HepG2 (cell line): ENCODE results near the gene TH. TPM values are rescaled to one million over a fixed set of nuclear protein-coding genes. Genes with fewer than 3 reads are reported as not detected.

ENCODE experiments used
- ATAC-seq: fragments of 200-7000 bp; cut with Tn5 transposase; 3 replicates; pipeline ENCODE4 v1.9.1; 2020; ENCODE audit warnings: mild to moderate bottlenecking, moderate library complexity
- BruUV-seq: library from RNA; stranded (reverse); fragments of 400-500 nt; replicated peaks from 2 replicates; lab custom pipeline; 2021; lab: Mats Ljungman, UMichigan
- CTCF ChIA-PET: fragments of 300-600 bp; formaldehyde crosslinking; extraction: SDS; loops from one replicate; lab custom pipeline; 2021; ENCODE audit warnings: low total read pairs, inconsistent platforms, low intra/inter-chr PET ratio; lab: Yijun Ruan, JAX
- POLR2A ChIA-PET: fragments of 350-600 bp; sonication (Branson Sonifier 250); formaldehyde crosslinking; loops from one replicate; lab custom pipeline; 2020; ENCODE audit warnings: antibody characterized with exemption, inconsistent platforms; lab: Yijun Ruan, JAX
- DNase-seq: peaks from one replicate; pipeline ENCODE4 v3.0.0-alpha.2; 2015; ENCODE audit warnings: low spot score
- FAIRE-seq: peaks from 3 replicates; lab custom pipeline; 2011; peaks lifted over from hg19 to GRCh38; lab: Jason Lieb, UNC
- H2AFZ ChIP-seq: one replicate; pipeline ENCODE4 v1.6.1; 2011; ENCODE audit warnings: low read length, inconsistent platforms
- H3K27ac ChIP-seq: fragments of 300-600 bp; 3 replicates; pipeline ENCODE4 v1.8.0; 2011; ENCODE audit warnings: mixed run types, mild to moderate bottlenecking, mixed read lengths, low read length, inconsistent platforms; ENCODE audit not compliant: insufficient read depth; ENCODE audit errors: extremely low read length
- H3K27me3 ChIP-seq, 2 experiments: fragments of 200-600 bp in 1 of 2; 2 replicates in 1 of 2; 3 replicates in 1 of 2; pipeline versions ENCODE4 v1.6.0 to v1.8.0; 2011; ENCODE audit warnings: low read length in 2 of 2, mild to moderate bottlenecking in 2 of 2, moderate library complexity in 2 of 2, inconsistent platforms in 1 of 2; ENCODE audit not compliant: insufficient read depth in 2 of 2, control insufficient read depth in 1 of 2
- H3K36me3 ChIP-seq, 2 experiments: fragments of 200-600 bp in 1 of 2; replicated peaks in 1 of 2; 2 replicates in 1 of 2; 3 replicates in 1 of 2; pipeline versions ENCODE4 v1.5.1 to v1.8.0; 2011; ENCODE audit warnings: low read length in 2 of 2, inconsistent platforms in 1 of 2; ENCODE audit not compliant: insufficient read depth in 2 of 2, control insufficient read depth in 1 of 2
- H3K4me1 ChIP-seq: 2 replicates; pipeline ENCODE4 v1.5.1; 2012; ENCODE audit warnings: low read length, inconsistent platforms; ENCODE audit not compliant: insufficient read depth
- H3K4me2 ChIP-seq: 2 replicates; pipeline ENCODE4 v1.6.0; 2011; ENCODE audit warnings: low read depth, low read length, inconsistent platforms
- H3K4me3 ChIP-seq, 3 experiments: fragments of 200-600 bp in 1 of 3; sonication (generic), shearing (Covaris generic) in 1 of 3; replicated peaks in 1 of 3; 2 replicates each; pipeline ENCODE4 v1.5.1; 2011 to 2016; ENCODE audit warnings: low read length in 3 of 3, inconsistent platforms in 2 of 3, low read depth in 2 of 3, mild to moderate bottlenecking in 2 of 3, control low read depth in 1 of 3, mixed read lengths in 1 of 3; ENCODE audit not compliant: insufficient read depth in 1 of 3
- H3K79me2 ChIP-seq: one replicate; pipeline ENCODE4 v1.6.1; 2011; ENCODE audit warnings: low read length, inconsistent platforms; ENCODE audit not compliant: insufficient read depth
- H3K9ac ChIP-seq: 2 replicates; pipeline ENCODE4 v1.6.0; 2011; ENCODE audit warnings: mild to moderate bottlenecking, low read depth, low read length, inconsistent platforms; ENCODE audit not compliant: insufficient read depth
- H3K9me3 ChIP-seq: 2 replicates; pipeline ENCODE4 v1.5.1; 2012; ENCODE audit warnings: mild to moderate bottlenecking, low read length
- H4K20me1 ChIP-seq: 2 replicates; pipeline ENCODE4 v1.6.0; 2011; ENCODE audit warnings: inconsistent platforms, mild to moderate bottlenecking, low read length, moderate library complexity; ENCODE audit not compliant: insufficient read depth
- HNRNPL ChIP-seq: fragments of 200-400 bp; formaldehyde crosslinking; IDR thresholded peaks from 2 replicates; pipeline ENCODE4 v1.6.1; 2017; ENCODE audit warnings: mild to moderate bottlenecking, low read depth, low read length
- MIER2 ChIP-seq: IDR thresholded peaks from 2 replicates; pipeline ENCODE4 v1.6.1; 2016; ENCODE audit warnings: missing biosample characterization, missing genetic modification reagents
- MNT ChIP-seq: fragments of 450-650 bp; IDR thresholded peaks from 2 replicates; pipeline ENCODE4 v1.6.1; 2016
- REST ChIP-seq, 2 experiments: IDR thresholded peaks; 2 replicates each; pipeline ENCODE4 v1.6.1; 2011 to 2012; ENCODE audit warnings: low read length in 2 of 2, borderline replicate concordance in 1 of 2, low read depth in 1 of 2, mild to moderate bottlenecking in 1 of 2, moderate library complexity in 1 of 2
- SAP130 ChIP-seq: IDR thresholded peaks from 2 replicates; pipeline ENCODE4 v1.6.1; 2016; ENCODE audit warnings: low read depth
- USF2 ChIP-seq, 2 experiments: sonication (generic) in 1 of 2; formaldehyde crosslinking in 1 of 2; IDR thresholded peaks; 2 replicates each; pipeline versions ENCODE4 v1.5.1 to v1.6.1; 2011 to 2020; ENCODE audit warnings: borderline replicate concordance in 1 of 2, low read depth in 1 of 2, low read length in 1 of 2, mild to moderate bottlenecking in 1 of 2, missing genetic modification reagents in 1 of 2, moderate library complexity in 1 of 2
- ZNF234 ChIP-seq: sonication (generic); formaldehyde crosslinking; conservative IDR thresholded peaks from 2 replicates; pipeline ENCODE4 v1.5.1; 2020; ENCODE audit warnings: mild to moderate bottlenecking, missing genetic modification reagents
- ZNF776 ChIP-seq: sonication (generic); formaldehyde crosslinking; IDR thresholded peaks from 2 replicates; pipeline ENCODE4 v1.4.0; 2020; ENCODE audit warnings: mild to moderate bottlenecking, missing genetic modification reagents
- WGBS: methylation state at CpG from one replicate; pipeline ENCODE4 v1.1.6; 2017; ENCODE audit warnings: low lambda C conversion rate; 5-methylcytosine and 5-hydroxymethylcytosine counted together
- in situ Hi-C: cut with HindIII; loops from 2 replicates; pipeline ENCODE4 v1.10.0; 2017; ENCODE audit warnings: low pct_unique_long_range_greater_than_20kb; ENCODE audit not compliant: extremely low pct_ligation_motif_present
- intact Hi-C: fragments of 100-400 bp; cut with micrococcal nuclease; formaldehyde crosslinking; loops from one replicate; pipeline ENCODE4 v1.10.0; 2022; ENCODE audit not compliant: unreplicated experiment
- polyA plus RNA-seq, 8 experiments: library from polyadenylated mRNA; depleted of rRNA in 3 of 8; stranded (reverse) in 7 of 8; unstranded in 1 of 8; fragments of >200 nt; fragmentation: Illumina TruSeq in 4 of 8; extraction: Trizol in 4 of 8; gene quantifications; 2 replicates each; pipeline versions ENCODE4 v1.2.1 to v1.2.3, GENCODE V29; 2011 to 2016; ENCODE audit warnings: low read depth in 4 of 8, missing spikeins in 1 of 8, mixed read lengths in 1 of 8; ENCODE audit not compliant: insufficient read depth in 1 of 8
- total RNA-seq, 5 experiments: library from RNA; depleted of rRNA; stranded (reverse); fragments of >200 nt; fragmentation: Illumina TruSeq; extraction: Trizol; gene quantifications; 2 replicates each; pipeline ENCODE4 v1.2.3, GENCODE V29; 2016; ENCODE audit warnings: low read depth in 1 of 5
- TF ChIP-seq, protein P1 (sequence below): sonication (generic); formaldehyde crosslinking; IDR thresholded peaks from 2 replicates; pipeline ENCODE4 v1.5.1; 2020; ENCODE audit warnings: mild to moderate bottlenecking, missing genetic modification reagents, moderate library complexity

Gene TH
- total and polyA plus RNA-seq, 2 of the 13 experiments (the other 11 are each of a cell fraction or from before 2014, with no cell fraction given), result 0.36 TPM; not detected in 1

- intact Hi-C loops (loop anchor here (10.0 kb wide), 1 partner anchor 47 kb away; no protein-coding TSS in a partner anchor), in situ Hi-C loops (loop anchor here (25.0 kb wide), 1 partner anchor 520 kb away; no protein-coding TSS in a partner anchor)
- peaks cover 0 to 14% of the 10 kb centered on the region in 2 experiments; a peak in 4 of 5 replicates for H3K27me3 ChIP-seq
- no peaks in the 10 kb centered on the region for H3K9me3 ChIP-seq
- H3K79me2 ChIP-seq, result peaks cover 1% of the 10 kb centered on the region
- no peak for ATAC-seq
- DNase-seq, result no peak
- H3K27ac ChIP-seq, result no peak overlapping the region
- peaks cover 66% of the 10 kb centered on the region for H3K4me1 ChIP-seq
- no peak overlapping the region for H3K4me2 ChIP-seq
- ChIA-PET CTCF (no interaction called here), POLR2A (no interaction called here)
- no peak for FAIRE-seq
- H3K9ac ChIP-seq, result no peak overlapping the region
- no peaks in the 10 kb centered on the region for H3K36me3 ChIP-seq
- no peaks in the 10 kb centered on the region for H4K20me1 ChIP-seq
- WGBS, result 59% methylated on average over 23 of the region's 23 CpGs
- no peak overlapping the region for H3K4me3 ChIP-seq
- BruUV-seq, result no TSS peak
- H2AFZ ChIP-seq, result no peak overlapping the region
- TF ChIP-seq MIER2 (peak; percentile 90), SAP130 (peak; percentile 41; the same call in 1 of the 2 replicates), USF2 (IDR thresholded peaks at IDR 0.05; ENCODE audit: low read depth, low read length) (0 out of 2 replicates have a peak, but pooled peaks have one; percentile 14), USF2 (CRISPR knock-in tag; IDR thresholded peaks at IDR 0.05; ENCODE audit: borderline replicate concordance) (no peak), ZNF234 (CRISPR knock-in tag) (no peak), MNT (peak; percentile 54), HNRNPL (peak; percentile 89), REST (IDR thresholded peaks at IDR 0.05; ENCODE audit: borderline replicate concordance in 1 of 2, low read depth in 1 of 2, low read length in 2 of 2) (peak in 1 of 2 experiments; percentile 90; a peak in 2 of 4 replicates), ZNF776 (0 out of 2 replicates have a peak, but pooled peaks have one; percentile 37)
- TF ChIP-seq, protein P1, sequence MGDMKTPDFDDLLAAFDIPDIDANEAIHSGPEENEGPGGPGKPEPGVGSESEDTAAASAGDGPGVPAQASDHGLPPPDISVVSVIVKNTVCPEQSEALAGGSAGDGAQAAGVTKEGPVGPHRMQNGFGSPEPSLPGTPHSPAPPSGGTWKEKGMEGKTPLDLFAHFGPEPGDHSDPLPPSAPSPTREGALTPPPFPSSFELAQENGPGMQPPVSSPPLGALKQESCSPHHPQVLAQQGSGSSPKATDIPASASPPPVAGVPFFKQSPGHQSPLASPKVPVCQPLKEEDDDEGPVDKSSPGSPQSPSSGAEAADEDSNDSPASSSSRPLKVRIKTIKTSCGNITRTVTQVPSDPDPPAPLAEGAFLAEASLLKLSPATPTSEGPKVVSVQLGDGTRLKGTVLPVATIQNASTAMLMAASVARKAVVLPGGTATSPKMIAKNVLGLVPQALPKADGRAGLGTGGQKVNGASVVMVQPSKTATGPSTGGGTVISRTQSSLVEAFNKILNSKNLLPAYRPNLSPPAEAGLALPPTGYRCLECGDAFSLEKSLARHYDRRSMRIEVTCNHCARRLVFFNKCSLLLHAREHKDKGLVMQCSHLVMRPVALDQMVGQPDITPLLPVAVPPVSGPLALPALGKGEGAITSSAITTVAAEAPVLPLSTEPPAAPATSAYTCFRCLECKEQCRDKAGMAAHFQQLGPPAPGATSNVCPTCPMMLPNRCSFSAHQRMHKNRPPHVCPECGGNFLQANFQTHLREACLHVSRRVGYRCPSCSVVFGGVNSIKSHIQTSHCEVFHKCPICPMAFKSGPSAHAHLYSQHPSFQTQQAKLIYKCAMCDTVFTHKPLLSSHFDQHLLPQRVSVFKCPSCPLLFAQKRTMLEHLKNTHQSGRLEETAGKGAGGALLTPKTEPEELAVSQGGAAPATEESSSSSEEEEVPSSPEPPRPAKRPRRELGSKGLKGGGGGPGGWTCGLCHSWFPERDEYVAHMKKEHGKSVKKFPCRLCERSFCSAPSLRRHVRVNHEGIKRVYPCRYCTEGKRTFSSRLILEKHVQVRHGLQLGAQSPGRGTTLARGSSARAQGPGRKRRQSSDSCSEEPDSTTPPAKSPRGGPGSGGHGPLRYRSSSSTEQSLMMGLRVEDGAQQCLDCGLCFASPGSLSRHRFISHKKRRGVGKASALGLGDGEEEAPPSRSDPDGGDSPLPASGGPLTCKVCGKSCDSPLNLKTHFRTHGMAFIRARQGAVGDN, result peak; percentile 53
Observed at GRCh38 chr11:2217211-2218030, 45.8 kb upstream of the TH start.
